ENCODE measurements around the gene TMEM208. TPM values are rescaled to one million over a fixed set of nuclear protein-coding genes. Genes with fewer than 3 reads are reported as not detected.

Gene TMEM208
- total and polyA plus RNA-seq, 2 of the 8 experiments (the other 6 are each of a cell fraction or from before 2014, with no cell fraction given): 37.7 to 100.0 TPM

- H3K4me3 ChIP-seq (ENCODE audit: extremely low read depth in 1 of 4, insufficient read depth in 2 of 4, low read depth in 3 of 4, low read length in 4 of 4): no peak overlapping the region
- H2BK20ac ChIP-seq (ENCODE audit: low read length): no peak overlapping the region
- H2AFZ ChIP-seq (ENCODE audit: low read length): no peak overlapping the region
- ChIA-PET CTCF (ENCODE audit: partially characterized antibody) (interaction anchor here (1.0 to 9.3 kb wide), 9 partner anchors 9 to 230 kb away, joined by 3 to 151 read pairs (median 5); partner anchors contain the start of genes CES3, ELMO3, FBXL8 and HSF4), POLR2A (ENCODE audit: partially characterized antibody) (interaction anchor here (1.3 to 4.0 kb wide), 3 partner anchors 8 to 31 kb away, joined by 4 to 19 read pairs (median 14); partner anchors contain the start of genes B3GNT9 and HSF4)
- no peaks in the 10 kb centered on the region for H3K79me1 ChIP-seq (ENCODE audit: low read depth, low read length)
- H3K36me3 ChIP-seq (ENCODE audit: control insufficient read depth in 2 of 4, insufficient read depth in 4 of 4, low read length in 3 of 4): no peaks in the 10 kb centered on the region; a peak in 1 of 8 replicates
- no peak overlapping the region for H2BK5ac ChIP-seq (ENCODE audit: low read depth, low read length)
- no peak overlapping the region for H2AK5ac ChIP-seq (ENCODE audit: low read depth, low read length)
- 100% methylated on average over 2 of the region's 2 CpGs; no CpG with 5 or more reads in 1 of the 2 experiments for WGBS, 2 experiments (ENCODE audit: extremely low coverage in 1 of 2, insufficient coverage in 1 of 2, insufficient read length in 1 of 2, insufficient replicate concordance in 2 of 2, low coverage in 1 of 2, low lambda C conversion rate in 2 of 2, missing lambda C conversion rate in 1 of 2)
- peaks cover 0 to 25% (median 20%) of the 10 kb centered on the region in 4 experiments; a peak in 5 of 7 replicates for H3K4me1 ChIP-seq (replicated peaks in 1 of 4; ENCODE audit: control insufficient read depth in 3 of 4, insufficient read depth in 4 of 4, low read length in 3 of 4)
- H3K18ac ChIP-seq (ENCODE audit: extremely low read depth, low read length): no peak overlapping the region
- H3K79me2 ChIP-seq (ENCODE audit: control insufficient read depth in 1 of 2, insufficient read depth in 2 of 2, low read length in 2 of 2): peaks cover 0 to 5% of the 10 kb centered on the region in 2 experiments; a peak in 1 of 4 replicates
- no peak overlapping the region for H3K14ac ChIP-seq (ENCODE audit: insufficient read length)
- no peak for FAIRE-seq
- H2BK12ac ChIP-seq (ENCODE audit: low read depth, low read length): no peak overlapping the region
- no peak overlapping the region for H3K9ac ChIP-seq (replicated peaks in 1 of 4; ENCODE audit: extremely low read depth in 1 of 4, low read depth in 3 of 4, low read length in 3 of 4)
- H3K27ac ChIP-seq (ENCODE audit: low read depth, low read length): no peak overlapping the region
- H3K56ac ChIP-seq (replicated peaks; ENCODE audit: insufficient read length, low read depth, low read length): no peak overlapping the region
- H2BK120ac ChIP-seq (replicated peaks; ENCODE audit: low read depth, low read length): no peak overlapping the region
- H2BK15ac ChIP-seq (ENCODE audit: low read length): no peak overlapping the region
- H4K20me1 ChIP-seq (replicated peaks in 1 of 2; ENCODE audit: control insufficient read depth in 1 of 2, insufficient read depth in 2 of 2, low read length in 2 of 2): peaks cover 5 to 29% of the 10 kb centered on the region in 2 experiments
- H3K9me3 ChIP-seq (ENCODE audit: insufficient read depth in 2 of 2, low read depth in 1 of 2, low read length in 1 of 2): no peaks in the 10 kb centered on the region
- peak overlapping the region in 1 of 2 experiments; percentile 67; a peak in 1 of 4 replicates for H3K4me2 ChIP-seq (ENCODE audit: insufficient read depth in 1 of 2, low read depth in 2 of 2, low read length in 2 of 2)
- no peak for DNase-seq (ENCODE audit: low read depth in 1 of 2, low spot score in 2 of 2)
- H3K23me2 ChIP-seq (ENCODE audit: low read depth, low read length): peaks cover 21% of the 10 kb centered on the region
- TF ChIP-seq RNF2 (IDR thresholded peaks at IDR 0.05; ENCODE audit: borderline replicate concordance, low read depth, low read length, missing control alignments, poor library complexity, severe bottlenecking) (no peak), EZH2 (IDR thresholded peaks at IDR 0.05; ENCODE audit: low read depth, low read length, severe bottlenecking) (no peak), POU5F1 (IDR thresholded peaks at IDR 0.05; ENCODE audit: low read depth, low read length) (no peak), SP4 (IDR thresholded peaks at IDR 0.05; ENCODE audit: low read length) (no peak), KDM4A (IDR thresholded peaks at IDR 0.05; ENCODE audit: low read depth, low read length, severe bottlenecking) (no peak), TBP (IDR thresholded peaks at IDR 0.05; ENCODE audit: low read depth, low read length) (no peak), HDAC2 (IDR thresholded peaks at IDR 0.05; ENCODE audit: borderline replicate concordance in 1 of 2, low read depth in 2 of 2, low read length in 2 of 2) (no peak), JUN (IDR thresholded peaks at IDR 0.05; ENCODE audit: low read depth, low read length) (no peak), E2F6 (IDR thresholded peaks at IDR 0.05) (no peak)
- H4K91ac ChIP-seq (replicated peaks; ENCODE audit: insufficient read length, low read length): no peak overlapping the region
- peaks cover 8 to 43% (median 28%) of the 10 kb centered on the region in 4 experiments for H3K27me3 ChIP-seq (replicated peaks in 1 of 4; ENCODE audit: control insufficient read depth in 3 of 4, extremely low read depth in 1 of 4, insufficient read depth in 3 of 4, low read length in 3 of 4)
- H3K4ac ChIP-seq (replicated peaks; ENCODE audit: insufficient read length, low read depth, low read length): no peak overlapping the region
- H4K8ac ChIP-seq (ENCODE audit: extremely low read depth, insufficient read depth, low read length): no peak overlapping the region
- H3K23ac ChIP-seq (ENCODE audit: insufficient read length): no peak overlapping the region
- H4K5ac ChIP-seq (ENCODE audit: insufficient read length, low read depth, low read length): no peak overlapping the region
Observed at GRCh38 chr16:67182288-67182687, 44.6 kb upstream of the TMEM208 start.
